Embryonic facial prominence (tissue), 1 donor: ENCODE results near the gene LYL1.

ENCODE experiments used
- DNase-seq: peaks from one replicate; pipeline ENCODE4 v3.0.0-alpha.2; 2016; ENCODE audit errors: extremely low spot score

The LYL1 gene

GRCh38 chr19:13104848-13105711, 2.4 kb upstream of the LYL1 start:
- no peak for DNase-seq

GRCh38 chr19:13104360-13104847, 1.7 kb upstream of the LYL1 start:
- no peak for DNase-seq

DNA sequence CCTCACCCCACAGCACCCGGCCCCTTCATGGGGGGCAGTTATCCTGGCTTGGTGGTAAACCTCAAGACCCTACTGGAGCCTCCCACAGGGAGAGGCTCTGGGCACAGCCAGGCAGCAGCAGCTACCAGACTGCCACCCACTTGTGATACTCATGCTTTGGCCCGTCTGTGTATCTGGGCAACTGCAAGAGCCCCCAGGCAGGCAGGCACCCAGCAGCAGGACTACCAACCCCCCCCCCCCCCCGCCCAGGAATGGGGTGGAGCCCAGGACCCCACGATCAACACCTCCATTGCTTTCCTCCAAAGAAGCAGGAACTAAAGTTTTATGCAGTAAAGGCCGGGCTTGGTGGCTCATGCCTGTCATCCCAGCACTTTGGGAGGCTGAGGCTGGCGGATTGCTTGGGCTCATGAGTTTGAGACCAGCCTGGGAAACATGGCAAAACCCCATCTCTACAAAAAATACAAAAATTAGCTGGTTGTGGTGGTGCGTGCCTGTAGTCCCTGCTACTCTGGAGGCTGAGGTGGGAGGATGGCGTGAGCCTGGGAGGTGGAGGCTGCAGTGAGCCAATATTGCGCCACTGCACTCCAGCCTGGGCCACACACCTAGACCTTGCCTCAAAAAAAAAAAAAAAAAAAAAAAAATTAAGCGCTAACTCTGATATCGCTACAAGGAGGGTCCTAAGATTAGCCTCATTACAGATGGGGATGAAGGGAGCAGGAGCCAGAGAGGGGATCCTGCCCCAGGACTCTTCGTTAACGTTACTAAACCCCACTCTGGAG, 1.1 kb upstream of the LYL1 start:
- no peak for DNase-seq

DNA sequence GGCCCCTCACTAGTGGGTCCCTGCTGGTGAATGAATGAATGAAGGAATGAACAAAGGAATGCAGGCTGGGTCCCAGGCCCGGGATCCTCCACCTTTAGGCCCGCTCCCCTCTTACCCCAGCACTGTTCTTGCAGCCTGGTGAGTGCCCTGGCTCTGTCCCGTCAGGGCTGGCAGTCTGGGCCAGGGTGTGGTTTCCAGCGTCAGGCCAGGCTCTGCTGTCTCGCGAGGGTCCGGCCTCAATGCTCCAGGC, 317 bp downstream of the LYL1 start:
- DNase-seq = no peak

GRCh38 chr19:13101590-13102415, 855 bp downstream of the LYL1 start:
- DNase-seq = no peak

DNA sequence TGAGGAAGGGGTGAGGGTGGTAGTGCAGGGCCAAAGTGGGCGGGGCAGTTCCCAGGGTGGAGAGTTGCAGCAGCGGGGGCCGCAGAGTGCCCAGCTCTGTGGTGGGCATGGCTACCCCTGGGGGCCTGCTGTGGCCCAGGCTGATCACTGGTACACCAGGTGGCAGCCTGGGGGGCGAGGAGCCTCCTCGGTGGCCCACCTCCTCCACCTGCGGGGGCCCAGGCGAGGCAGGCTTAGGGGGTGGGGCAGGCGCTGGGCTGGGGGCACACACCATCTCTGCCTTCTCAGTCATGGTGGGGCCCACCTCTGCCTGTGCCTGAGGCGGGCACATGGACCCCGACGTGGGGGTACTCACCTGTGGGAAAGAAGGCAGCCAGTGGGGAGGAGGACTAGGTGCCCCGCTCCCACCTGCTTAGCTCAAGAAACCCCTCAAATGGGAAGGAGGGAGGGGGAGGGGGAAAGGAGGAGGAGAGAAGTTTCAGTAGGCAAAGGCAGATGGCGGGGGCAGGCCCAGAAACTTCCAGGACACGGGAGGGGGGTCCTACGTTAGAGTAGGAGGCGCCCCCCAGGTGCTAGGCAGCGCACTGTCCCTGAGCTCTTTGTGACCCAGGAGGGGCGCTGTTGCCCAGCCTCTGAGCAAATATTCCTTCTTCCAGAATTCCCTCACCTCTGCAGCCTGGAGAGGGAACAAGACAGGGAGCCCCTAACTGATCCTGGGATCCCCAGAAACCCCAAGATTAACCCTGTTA, 1.6 kb downstream of the LYL1 start:
- DNase-seq = no peak

DNA sequence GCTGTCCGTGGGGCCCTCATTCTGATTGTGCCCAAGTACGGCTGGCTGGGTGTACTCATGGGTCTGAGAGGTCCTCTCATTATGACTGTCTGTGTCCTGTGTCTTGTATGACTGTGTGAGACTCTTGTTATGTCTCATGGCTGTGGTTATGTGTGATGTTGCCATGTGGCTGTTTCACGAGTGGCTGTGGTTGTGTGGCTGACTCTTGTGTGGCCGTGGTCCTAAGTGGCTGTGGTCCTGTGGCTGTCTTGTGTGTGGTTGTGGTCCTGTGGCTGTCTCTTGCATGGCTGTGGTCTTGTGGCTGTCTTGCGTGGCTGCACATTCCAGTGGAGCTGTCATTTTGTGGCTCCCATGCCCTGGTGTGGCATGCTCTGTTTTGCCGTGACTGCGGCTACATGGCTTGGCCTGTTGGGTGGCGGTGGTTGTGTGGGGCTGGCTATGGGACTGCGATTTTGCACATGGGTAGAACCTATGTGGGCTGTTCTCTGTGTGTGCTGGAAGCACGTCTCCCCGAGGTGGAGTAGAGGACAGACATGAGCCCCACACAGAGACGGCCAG, 2.5 kb downstream of the LYL1 start:
- DNase-seq = no peak

DNA sequence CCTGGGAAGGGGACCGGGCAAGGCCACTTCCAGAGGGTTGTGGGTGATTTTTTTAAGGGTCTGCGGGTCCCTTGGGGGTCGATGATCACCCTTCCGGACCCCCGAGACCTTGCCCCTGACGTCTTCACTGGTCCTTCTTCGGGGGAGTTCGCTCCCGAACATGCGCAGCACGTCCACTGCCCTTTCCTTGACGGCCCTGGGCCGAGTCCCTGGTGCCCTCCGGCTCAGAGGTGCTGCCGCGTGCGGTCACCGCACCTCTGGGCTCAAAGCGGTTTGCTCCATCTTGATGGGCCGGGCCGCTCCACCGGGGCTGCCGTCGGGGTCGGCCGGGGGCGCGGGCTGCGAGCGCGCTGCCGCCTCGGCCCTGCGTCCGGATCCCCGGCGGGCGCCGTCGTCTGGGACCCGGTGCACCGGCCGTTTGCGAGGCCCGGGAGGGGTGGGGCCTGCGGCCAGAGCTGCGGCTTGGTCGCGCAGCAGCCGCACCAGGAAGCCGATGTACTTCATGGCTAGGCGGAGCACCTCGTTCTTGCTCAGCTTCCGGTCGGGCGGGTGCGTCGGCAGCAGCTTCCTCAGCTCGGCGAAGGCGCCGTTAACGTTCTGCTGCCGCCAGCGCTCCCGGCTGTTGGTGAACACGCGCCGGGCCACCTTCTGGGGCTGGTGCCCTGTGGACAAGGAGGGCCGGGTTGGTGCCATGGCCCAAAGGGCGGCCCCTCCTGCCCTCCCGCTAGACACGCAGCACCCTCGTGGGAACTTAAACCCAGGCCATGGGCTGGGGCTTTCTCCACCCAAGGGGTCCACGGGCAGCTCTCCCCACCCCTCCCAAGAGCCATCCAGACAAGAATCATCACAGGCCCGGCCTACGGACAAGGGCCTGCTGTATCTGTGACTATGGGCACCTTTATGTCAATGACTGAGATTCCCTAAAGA, 3.3 kb downstream of the LYL1 start:
- no peak for DNase-seq

GRCh38 chr19:13098277-13099072, 4.2 kb downstream of the LYL1 start:
- DNase-seq = no peak

- DNase-seq = no peak
Measured at GRCh38 chr19:13097463-13098258, 5.0 kb downstream of the LYL1 start.

DNA sequence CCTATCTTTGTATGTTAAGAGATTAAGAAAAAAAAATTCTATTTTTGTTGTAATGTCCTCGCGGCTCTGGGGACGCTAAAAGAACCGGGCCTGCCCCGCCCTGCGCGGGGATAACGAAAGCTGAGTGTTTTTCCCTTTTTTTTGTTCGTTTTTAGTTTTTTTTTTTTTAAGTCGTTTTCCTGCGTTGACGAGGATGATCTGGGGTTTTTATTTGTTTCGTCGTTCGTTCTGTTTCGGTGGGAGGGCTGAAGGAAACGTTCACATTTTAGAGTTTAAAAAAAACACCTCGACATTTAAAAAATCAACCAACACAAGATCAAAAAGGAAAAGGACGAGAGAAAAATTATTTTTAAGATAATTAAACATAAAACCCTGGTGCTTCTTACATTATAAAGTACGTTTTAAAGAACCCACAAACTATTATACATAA, 5.6 kb downstream of the LYL1 start:
- DNase-seq = no peak

DNA sequence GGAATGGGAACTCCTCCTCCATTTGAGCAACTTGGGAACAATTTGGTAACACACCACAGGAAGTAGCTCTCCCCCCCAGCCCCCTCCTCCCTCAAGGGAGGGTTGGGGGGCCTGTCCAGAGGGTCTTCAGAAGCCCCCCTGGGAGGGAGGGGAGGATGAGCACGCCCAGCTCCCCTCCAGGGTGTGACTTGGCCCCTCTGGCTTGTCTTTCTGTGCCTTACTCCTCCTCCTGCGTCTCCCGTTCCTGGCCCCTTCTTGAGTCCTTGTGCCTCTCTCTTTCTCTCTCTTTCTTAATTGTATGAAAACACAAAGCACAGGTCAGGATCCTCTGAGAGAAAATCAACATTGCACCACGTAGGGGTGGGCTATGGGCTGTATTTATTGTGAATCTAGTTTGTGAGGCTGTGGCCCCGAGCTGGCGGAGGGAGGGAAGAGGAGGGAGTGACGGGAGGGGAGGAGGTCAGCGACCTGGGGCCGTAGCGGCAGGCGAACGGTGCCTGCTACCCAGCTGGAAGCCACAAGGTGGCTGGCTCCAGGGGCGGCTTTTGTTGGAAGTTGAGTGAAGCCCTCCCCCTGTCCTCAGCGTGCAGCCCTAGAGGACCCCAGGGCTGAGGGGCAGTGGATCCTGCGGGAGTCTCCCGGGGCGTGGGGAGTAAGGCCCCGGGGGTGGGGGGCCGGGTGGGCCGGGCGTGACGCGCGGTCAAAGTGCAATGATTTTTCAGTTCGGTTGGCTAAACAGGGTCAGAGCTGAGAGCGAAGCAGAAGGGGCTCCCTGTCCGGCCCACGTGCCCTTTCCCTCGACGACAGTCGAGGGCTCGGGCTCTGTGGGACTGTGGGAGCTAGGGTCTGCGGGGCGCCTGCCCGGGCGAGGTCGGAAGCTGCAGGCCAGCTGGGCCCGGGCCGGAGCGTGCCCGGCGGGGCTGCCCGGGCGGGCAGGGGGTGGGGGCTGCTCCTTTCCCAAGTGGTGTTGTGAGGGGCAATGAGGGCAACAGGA, 6.4 kb downstream of the LYL1 start:
- no peak for DNase-seq

- no peak for DNase-seq
Measured at GRCh38 chr19:13095393-13095784, 7.3 kb downstream of the LYL1 start.

DNA sequence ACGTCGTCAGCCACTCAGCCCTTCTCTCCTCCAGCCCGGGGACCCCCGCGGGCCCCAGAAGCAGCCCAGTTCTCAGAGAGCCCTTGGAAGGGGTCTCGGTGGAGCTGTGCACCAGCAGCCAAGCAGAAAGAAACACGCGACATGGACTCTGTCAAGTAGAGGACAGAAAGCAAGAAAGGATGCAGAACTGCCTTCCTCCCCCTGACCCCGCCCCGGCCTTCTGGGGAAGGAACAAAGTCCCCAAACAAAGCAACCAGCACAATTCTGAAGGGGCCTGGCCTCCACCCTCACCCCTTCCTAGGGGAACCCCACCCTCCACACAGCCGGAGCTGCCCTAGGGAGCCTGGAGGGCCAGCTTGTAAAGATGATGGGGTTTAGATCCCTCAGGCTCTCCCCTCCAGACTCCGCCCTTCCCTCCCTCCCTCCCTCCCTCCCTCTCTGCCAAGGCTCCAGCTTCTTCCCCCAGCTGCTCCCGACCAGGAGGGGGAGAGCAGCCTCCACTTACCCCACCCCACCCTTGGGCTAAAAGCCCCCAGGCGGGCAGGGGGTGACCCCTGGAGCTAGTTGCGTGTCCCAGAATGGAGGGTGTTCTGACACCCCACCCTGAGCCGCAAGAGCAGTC, 7.8 kb downstream of the LYL1 start:
- no peak for DNase-seq

DNA sequence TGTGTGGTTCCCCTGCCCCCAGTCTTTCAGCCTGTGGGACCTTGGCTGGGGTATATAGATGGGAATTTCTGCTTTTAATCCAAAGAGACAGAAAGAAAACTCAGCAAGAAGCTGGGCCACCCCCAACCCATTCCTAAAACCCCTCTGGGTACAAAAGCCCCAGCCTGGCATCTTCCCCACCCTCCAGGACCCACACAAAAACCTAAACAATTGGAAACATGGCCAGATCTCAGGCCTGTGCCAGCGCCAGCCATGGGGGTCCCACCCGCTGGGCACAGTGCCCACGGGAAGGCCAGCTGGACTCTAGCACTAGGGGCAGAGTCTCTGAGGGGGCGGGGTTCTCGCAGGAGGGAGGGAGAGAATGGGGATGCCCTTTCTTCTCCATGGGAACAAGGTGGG, 8.6 kb downstream of the LYL1 start:
- DNase-seq = no peak

- DNase-seq = peak; percentile 80
Measured at GRCh38 chr19:13093407-13094105, 9.1 kb downstream of the LYL1 start.
